Activated CD8-positive, alpha-beta memory T cell treated with anti-CD3 and anti-CD28 coated beads for 48 hours (primary cell): Measurements from ENCODE around the gene RASSF7.
"Not testable (repeated sequence)": the region's sequence is repeated elsewhere in the genome, so short reads cannot be mapped to it uniquely, and the experiment has no call there.

Source experiments
- DNase-seq, 3 experiments: peaks; one replicate each; pipeline ENCODE4 v3.0.0-alpha.2; 2020; ENCODE audit warnings: low read depth in 2 of 3, low spot score in 2 of 3

Gene RASSF7

GRCh38 chr11:560305-561147 is at the start of gene RASSF7, which contains the start of gene LMNTD2:
TSS of gene RASSF7 (plus strand) at chr11:560970. CDS start at chr11:561769, 799 bp downstream.
TSS of gene LMNTD2 (minus strand) at chr11:560738. CDS start at chr11:560716, 22 bp downstream.
- peak; percentile 85 to 93 (median 93) for DNase-seq

- DNase-seq: no peak
Observed at GRCh38 chr11:512761-513595, 47.8 kb upstream of the RASSF7 start.

GRCh38 chr11:514606-515005 is 46.2 kb upstream of the RASSF7 start:
- DNase-seq: no peak

GRCh38 chr11:515131-515530 is 45.6 kb upstream of the RASSF7 start:
- no peak for DNase-seq

GRCh38 chr11:516400-516799 is 44.4 kb upstream of the RASSF7 start:
- no peak for DNase-seq

- DNase-seq: not testable (repeated sequence)
Observed at GRCh38 chr11:516918-517685, 43.7 kb upstream of the RASSF7 start.

GRCh38 chr11:518463-519202 is 42.1 kb upstream of the RASSF7 start:
- peak; percentile 85 to 93 (median 91) for DNase-seq

- DNase-seq: no peak
Observed at GRCh38 chr11:520428-521176, 40.2 kb upstream of the RASSF7 start.

GRCh38 chr11:521177-521688 is 39.5 kb upstream of the RASSF7 start:
- DNase-seq: no peak

GRCh38 chr11:526192-526591 is 34.6 kb upstream of the RASSF7 start:
- DNase-seq: no peak

GRCh38 chr11:528166-528814 is 32.5 kb upstream of the RASSF7 start:
- DNase-seq: no peak

GRCh38 chr11:528815-529727 is 31.7 kb upstream of the RASSF7 start:
- no peak for DNase-seq

- no peak for DNase-seq
Observed at GRCh38 chr11:529728-530411, 30.9 kb upstream of the RASSF7 start.

GRCh38 chr11:530960-531831 is 29.6 kb upstream of the RASSF7 start:
- DNase-seq: no peak

- no peak for DNase-seq
Observed at GRCh38 chr11:531919-532526, 28.7 kb upstream of the RASSF7 start.

GRCh38 chr11:532527-532985 is 28.2 kb upstream of the RASSF7 start:
- DNase-seq: no peak
